C4-2B (cell line): Measurements from ENCODE around the gene MED29.

Experiments used
- H3K27ac ChIP-seq: fragments of 450-650 bp; 2 replicates; pipeline ENCODE4 v1.5.1; 2017
- CTCF ChIP-seq: fragments of 450-650 bp; conservative IDR thresholded peaks from 2 replicates; pipeline ENCODE4 v1.5.1; 2017; ENCODE audit warnings: mild to moderate bottlenecking
- ZFX ChIP-seq: fragments of 450-650 bp; IDR thresholded peaks from 2 replicates; pipeline ENCODE4 v1.6.1; 2017

The MED29 gene

DNA sequence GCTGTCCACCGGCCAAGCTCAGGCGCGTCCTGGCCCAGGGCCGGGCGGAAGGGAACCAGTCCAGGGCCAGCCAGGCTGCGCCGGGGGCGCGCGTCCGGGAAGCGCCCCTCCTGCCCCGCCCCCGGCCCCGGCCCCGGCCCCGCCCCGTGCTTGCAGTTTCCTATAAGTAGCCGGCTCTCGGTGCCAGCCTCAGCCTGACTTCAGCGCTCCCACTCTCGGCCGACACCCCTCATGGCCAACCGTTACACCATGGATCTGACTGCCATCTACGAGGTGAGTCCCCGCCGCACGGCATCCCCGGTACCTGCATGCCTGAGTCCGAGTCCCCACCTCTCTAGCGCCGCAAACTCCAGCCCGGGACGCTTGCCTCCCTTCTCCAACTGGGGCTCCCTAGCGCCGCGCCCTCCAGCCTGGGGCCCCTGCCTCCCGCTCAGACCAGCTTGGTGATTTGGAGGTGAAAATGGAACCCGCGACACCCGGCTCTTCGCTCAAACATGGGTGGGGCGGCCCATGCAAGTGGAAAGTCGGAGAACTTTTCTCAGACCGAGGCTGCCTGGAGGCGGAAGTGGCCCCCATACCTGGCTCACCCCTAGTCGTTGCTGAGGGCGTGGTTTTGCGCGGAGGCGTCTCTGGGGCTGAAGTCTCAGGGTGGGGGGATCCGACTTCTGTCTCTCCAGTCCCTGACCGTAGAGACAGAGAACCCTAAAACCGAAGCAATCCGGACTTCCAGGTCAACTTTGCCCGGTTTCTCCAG lies 15.7 kb downstream of the MED29 start, which contains the start of gene ZFP36:
ZFP36 (plus strand) TSS at position 192 of the 754 bp plus-strand sequence; CDS start at position 250, 58 bp downstream.
- peak within 1 kb of the TSS; percentile 85 for H3K27ac ChIP-seq
- no peak for TF ChIP-seq CTCF
- no peak for TF ChIP-seq ZFX

GRCh38 chr19:39407410-39407659 lies 16.2 kb downstream of the MED29 start:
- H3K27ac ChIP-seq = peak overlapping the region; percentile 85
- TF ChIP-seq CTCF (no peak), ZFX (no peak)

GRCh38 chr19:39407660-39408391 lies 16.6 kb downstream of the MED29 start:
- no peak for TF ChIP-seq CTCF
- H3K27ac ChIP-seq = peak overlapping the region; percentile 85

GRCh38 chr19:39408392-39409207 lies 17.4 kb downstream of the MED29 start:
- peak overlapping the region; percentile 85 for H3K27ac ChIP-seq
- TF ChIP-seq ZFX (no peak), CTCF (no peak)

DNA sequence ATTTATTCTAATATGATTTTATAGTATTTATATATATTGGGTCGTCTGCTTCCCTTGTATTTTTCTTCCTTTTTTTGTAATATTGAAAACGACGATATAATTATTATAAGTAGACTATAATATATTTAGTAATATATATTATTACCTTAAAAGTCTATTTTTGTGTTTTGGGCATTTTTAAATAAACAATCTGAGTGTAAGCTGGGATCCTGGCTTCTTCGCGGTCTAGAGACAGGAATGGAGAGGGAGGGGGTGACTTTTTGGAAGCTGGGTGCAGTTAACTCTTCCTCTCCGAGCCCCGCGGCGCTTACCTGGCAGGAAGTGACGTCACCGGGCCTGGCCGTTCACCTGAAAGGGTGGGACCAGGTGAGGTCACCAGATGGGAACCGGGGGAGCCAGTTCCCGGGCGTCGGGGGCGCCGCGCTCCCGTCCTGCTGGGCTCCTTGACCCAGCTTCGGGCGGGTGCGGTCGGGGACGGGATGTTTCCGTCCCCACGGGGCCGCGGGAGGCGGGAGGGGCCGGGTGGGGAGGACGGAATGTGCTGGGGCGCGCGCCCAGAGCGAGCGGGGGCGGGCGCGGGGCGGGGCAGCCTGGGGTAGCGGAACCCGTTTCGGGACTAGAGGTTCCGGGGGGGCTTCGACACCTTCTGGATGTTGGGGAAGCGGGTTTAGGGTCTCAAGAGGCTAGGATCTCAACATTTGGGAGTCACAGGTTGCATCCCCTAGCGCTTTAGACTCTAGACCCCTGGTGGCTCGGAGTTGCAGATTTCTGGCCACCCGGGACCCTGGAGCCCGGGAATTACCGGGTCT lies 18.2 kb downstream of the MED29 start:
- TF ChIP-seq CTCF (no peak), ZFX (no peak)
- H3K27ac ChIP-seq = peak overlapping the region; percentile 80

DNA sequence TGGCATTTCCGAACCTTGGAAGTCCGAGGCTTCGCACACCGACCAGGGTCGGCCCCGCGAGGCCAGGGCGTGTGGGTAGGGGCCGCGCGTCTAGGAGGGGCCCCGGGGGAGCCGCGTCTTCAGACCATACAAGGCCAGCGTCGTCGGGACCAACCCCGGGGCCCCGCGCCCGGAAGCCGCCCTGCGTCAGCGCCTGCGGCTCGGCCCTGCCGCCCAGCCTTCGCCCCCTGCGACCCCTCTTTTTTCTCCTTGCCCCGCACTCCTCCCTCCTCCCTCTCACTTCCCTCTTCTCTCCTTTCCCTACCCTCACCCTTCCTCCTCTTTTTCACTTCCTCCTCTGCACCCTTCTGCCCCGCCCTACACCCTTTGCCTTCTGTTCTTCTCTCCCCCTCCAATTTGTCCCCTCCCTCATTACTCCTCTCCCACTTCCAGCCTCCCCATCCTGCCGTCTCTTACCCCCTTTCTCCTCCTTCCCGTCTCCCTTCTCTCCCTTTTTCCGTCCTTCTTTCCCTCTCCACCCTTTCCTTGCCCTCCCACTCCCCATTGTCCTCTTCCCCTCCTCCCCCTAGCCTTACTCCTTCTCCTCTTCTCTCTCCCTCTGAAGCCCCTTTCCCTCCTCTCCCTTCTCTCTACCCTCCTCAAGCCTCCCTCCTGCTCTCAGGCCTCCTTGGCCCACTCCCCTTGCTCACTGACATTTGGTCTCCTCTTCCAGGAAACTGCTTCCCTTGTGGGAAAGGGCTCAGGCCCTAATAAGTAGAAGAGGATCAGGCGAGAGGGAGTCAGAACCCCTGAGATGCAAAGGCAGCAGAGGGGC lies 19.0 kb downstream of the MED29 start:
- no peak for TF ChIP-seq CTCF
- TF ChIP-seq ZFX = no peak
- H3K27ac ChIP-seq = peak overlapping the region; percentile 80
